ENCODE data around the gene OMP.
A peak's percentile ranks its signal among the peaks of the same experiment; 100 is the strongest.

OMP gene

DNA sequence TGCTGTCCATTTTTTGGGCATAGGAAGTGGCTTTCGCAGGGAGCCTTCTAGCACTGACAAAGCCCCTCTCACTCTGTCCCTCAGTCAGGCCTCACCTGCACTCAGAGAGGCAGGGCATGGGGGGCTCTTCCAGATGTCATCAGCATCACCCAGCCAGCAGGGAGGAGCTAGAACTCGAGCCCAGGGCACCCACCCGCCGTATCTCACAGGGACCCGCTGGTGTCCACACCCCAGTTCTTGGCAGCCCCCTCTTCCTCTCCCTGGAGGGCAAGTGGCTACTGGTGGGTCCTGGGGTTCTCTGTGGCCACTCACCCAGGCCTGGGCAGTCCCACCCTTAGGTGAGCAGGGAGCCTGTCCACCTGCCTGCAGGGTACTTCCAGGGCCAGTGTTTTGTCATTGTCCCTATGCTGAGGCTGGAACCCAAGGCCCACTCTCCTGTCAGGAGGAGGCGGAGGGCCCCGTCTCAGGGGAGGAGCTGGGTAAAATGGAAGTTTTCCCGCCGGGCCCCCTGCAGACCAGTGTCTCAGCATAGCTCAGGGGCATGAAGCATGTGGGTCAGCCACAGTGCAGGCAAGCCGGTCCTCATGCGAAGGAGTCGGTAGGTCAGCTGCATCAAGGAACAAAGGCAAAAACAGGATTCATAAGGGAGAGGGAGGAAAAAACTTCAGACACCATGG is 47.2 kb downstream of the OMP start:
- no peaks in the 10 kb centered on the region for H3K27me3 Mint-ChIP-seq
- H3K36me3 Mint-ChIP-seq, result no peaks in the 10 kb centered on the region
- H3K9me3 Mint-ChIP-seq (ENCODE audit: low read depth), result no peaks in the 10 kb centered on the region
- peaks cover 45% of the 10 kb centered on the region for H3K4me1 Mint-ChIP-seq (ENCODE audit: low read depth)
- H3K27ac Mint-ChIP-seq, result no peak overlapping the region
- no peak overlapping the region for H3K4me3 Mint-ChIP-seq

DNA sequence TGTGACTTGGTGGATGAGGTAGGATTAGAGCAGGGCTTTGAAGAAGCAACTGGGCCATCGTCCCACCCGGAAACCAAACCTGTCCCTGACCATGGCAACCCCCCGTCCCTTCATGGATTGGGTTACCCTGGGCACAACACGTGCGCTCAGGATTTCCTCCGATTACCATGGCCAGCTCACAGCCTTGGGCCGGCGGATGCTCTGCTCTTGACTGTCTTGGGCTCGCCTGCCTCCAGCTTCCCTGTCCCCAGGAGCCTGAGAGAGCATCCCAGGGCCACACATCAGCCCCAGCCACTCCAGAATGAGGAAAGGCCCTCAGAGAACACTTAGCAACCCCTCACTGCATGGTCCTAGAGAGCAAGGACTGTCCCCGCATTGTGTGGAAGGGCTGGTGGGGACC is 48.2 kb downstream of the OMP start:
- no peak overlapping the region for H3K4me3 Mint-ChIP-seq
- no peak overlapping the region for H3K27ac Mint-ChIP-seq
- H3K4me1 Mint-ChIP-seq (ENCODE audit: low read depth), result peaks cover 45% of the 10 kb centered on the region
- H3K9me3 Mint-ChIP-seq (ENCODE audit: low read depth), result no peaks in the 10 kb centered on the region
- H3K36me3 Mint-ChIP-seq, result no peaks in the 10 kb centered on the region
- H3K27me3 Mint-ChIP-seq, result no peaks in the 10 kb centered on the region

DNA sequence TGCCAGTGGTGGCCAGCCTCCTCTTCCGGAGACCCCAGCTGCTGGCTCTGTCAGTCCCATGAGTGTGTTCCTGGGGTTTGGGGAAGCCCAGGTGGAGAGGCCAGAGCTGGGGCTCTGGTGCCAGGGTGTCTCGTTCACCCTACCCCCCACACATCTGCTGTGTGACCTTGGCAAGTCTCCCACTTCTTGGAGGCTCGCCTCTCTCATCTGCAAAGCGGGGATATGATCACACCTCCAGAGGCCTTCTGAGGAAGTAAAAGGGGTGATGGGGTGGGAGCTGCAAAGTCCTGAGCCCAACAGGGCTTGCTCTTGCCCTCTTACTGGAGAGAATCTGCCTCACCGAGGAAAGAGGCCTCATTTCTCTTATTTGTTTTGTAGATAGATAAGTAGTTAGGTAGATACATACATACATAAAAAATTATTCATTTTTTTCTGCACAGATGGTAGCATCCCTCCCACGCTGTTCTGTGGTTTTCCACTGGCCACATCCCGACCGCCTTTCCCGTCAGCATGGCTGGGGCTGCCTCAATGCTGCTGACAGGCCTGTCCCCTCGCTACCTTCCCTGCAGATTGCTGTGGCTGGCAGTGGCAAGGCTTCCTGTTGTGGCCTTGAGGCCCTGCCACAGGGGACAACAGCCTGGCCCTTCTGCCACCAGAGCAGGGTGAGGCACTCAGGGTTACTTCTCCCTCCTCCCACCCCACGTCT is 49.3 kb downstream of the OMP start:
- H3K36me3 Mint-ChIP-seq, result no peaks in the 10 kb centered on the region
- H3K9me3 Mint-ChIP-seq (ENCODE audit: low read depth), result no peaks in the 10 kb centered on the region
- peak overlapping the region; percentile 24 for H3K4me3 Mint-ChIP-seq
- H3K4me1 Mint-ChIP-seq (ENCODE audit: low read depth), result peaks cover 45% of the 10 kb centered on the region
- no peak overlapping the region for H3K27ac Mint-ChIP-seq
- no peaks in the 10 kb centered on the region for H3K27me3 Mint-ChIP-seq

DNA sequence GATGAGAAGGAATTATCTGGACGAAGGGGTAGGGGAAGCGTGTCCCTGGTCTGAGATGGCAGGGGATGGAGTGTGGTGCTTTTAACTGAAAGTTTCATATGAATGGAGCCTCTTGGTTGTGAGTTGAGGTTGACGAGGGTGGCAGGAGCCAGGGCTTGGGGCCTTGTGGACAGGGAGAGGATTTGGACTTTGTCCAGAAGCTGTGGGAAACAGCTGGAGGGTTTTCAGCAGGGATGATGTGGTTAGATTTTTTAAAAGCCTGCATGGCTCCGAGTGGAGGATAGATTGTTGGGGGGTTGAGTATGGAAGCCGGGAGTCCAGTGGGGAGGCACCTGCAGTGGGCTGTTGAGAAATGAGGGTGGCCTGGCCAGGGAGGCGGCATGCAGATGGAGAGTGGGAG is 50.2 kb downstream of the OMP start:
- Mint-ChIP-seq H3K27me3 (no peaks in the 10 kb centered on the region), H3K9me3 (ENCODE audit: low read depth) (no peaks in the 10 kb centered on the region), H3K36me3 (no peaks in the 10 kb centered on the region), H3K27ac (peak overlapping the region; percentile 42), H3K4me3 (peak overlapping the region; percentile 24), H3K4me1 (ENCODE audit: low read depth) (peaks cover 40% of the 10 kb centered on the region)

Data from activated naive CD8-positive, alpha-beta T cell (primary cell).